GM12865 (cell line): Measurements from ENCODE around the gene HLA-DMA.

Experiments used
- DNase-seq: peaks from one replicate; pipeline ENCODE4 v3.0.0; 2010; ENCODE audit warnings: low read depth
- H3K4me3 ChIP-seq: 2 replicates; pipeline ENCODE4 v1.5.1; 2011; ENCODE audit warnings: mild to moderate bottlenecking, low read depth, low read length, control low read depth
- TF ChIP-seq, protein P1 (sequence below): IDR thresholded peaks from 2 replicates; pipeline ENCODE4 v1.5.1; 2011; ENCODE audit warnings: low read length, control low read depth, low read depth, inconsistent platforms; ENCODE audit not compliant: insufficient read depth; ENCODE audit errors: missing control alignments

HLA-DMA gene

DNA sequence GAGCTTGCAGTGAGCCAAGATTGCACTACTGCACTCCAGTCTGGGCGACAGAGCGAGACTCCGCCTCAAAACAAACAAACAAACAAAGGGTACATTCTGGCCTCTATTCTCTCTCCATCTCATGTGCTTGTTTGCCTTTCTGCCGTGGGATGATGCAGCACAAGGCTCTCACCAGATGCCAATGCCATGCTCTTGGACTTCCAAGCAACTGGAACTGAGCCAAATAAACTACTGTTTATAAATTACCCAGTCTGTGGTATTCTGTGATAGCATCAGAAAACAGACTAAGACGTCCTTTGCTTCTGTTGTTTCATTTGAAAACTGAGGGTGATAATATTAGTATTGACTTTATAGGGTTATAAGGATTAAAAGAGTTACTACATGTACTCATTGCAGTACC is 11.9 kb upstream of the HLA-DMA start:
- DNase-seq = no peak
- TF ChIP-seq, protein P1, sequence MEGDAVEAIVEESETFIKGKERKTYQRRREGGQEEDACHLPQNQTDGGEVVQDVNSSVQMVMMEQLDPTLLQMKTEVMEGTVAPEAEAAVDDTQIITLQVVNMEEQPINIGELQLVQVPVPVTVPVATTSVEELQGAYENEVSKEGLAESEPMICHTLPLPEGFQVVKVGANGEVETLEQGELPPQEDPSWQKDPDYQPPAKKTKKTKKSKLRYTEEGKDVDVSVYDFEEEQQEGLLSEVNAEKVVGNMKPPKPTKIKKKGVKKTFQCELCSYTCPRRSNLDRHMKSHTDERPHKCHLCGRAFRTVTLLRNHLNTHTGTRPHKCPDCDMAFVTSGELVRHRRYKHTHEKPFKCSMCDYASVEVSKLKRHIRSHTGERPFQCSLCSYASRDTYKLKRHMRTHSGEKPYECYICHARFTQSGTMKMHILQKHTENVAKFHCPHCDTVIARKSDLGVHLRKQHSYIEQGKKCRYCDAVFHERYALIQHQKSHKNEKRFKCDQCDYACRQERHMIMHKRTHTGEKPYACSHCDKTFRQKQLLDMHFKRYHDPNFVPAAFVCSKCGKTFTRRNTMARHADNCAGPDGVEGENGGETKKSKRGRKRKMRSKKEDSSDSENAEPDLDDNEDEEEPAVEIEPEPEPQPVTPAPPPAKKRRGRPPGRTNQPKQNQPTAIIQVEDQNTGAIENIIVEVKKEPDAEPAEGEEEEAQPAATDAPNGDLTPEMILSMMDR = no peak
- no peak overlapping the region for H3K4me3 ChIP-seq

- no peak overlapping the region for H3K4me3 ChIP-seq
- TF ChIP-seq, protein P1 = no peak
- no peak for DNase-seq
Observed at GRCh38 chr6:32963866-32964265, 11.0 kb upstream of the HLA-DMA start.

GRCh38 chr6:32962213-32962826 is 9.4 kb upstream of the HLA-DMA start:
- TF ChIP-seq, protein P1 = no peak

DNA sequence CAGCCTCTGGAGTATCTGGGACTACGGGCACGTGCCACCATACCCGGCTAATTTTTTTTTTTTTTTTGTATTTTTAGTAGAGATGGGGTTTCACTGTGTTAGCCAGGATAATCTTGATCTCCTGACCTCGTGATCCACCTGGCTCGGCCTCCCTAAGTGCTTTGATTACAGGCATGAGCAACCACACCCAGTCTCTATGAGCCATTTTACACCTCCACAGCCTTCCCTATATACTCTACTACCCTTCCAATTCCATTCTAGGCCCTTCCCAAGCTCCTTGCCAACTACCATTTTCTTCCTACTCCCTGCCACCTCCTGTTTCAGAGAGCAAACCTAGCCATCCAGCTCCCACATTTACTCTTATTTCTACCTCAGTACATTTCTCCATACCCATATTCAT is 7.7 kb upstream of the HLA-DMA start:
- DNase-seq = no peak
- TF ChIP-seq, protein P1 = no peak
- no peak overlapping the region for H3K4me3 ChIP-seq

More at GRCh38 chr6:32962213-32962826, 9.4 kb upstream of the HLA-DMA start:
- H3K4me3 ChIP-seq = no peak overlapping the region
- DNase-seq = no peak

DNA sequence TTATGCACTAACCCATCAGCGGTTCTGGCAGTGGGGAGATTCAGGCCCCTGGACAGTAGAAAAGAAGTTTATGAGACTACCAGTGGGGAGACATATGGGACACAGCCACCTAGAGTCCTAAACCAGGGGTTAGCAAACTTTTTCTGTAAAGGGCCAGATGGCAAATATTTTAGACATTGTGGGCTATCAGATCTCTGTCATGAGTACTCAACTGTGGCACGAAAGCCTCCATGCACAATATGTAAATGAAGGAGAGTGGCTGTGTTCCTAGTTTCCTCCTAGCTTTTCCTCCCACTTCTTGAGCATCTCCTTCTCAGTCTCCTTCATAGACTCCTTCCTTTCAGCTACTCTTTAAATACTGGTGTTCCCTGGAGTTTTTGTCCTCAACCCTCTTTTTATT is 3.3 kb upstream of the HLA-DMA start:
- TF ChIP-seq, protein P1 = no peak
- H3K4me3 ChIP-seq = no peak overlapping the region
- DNase-seq = no peak

DNA sequence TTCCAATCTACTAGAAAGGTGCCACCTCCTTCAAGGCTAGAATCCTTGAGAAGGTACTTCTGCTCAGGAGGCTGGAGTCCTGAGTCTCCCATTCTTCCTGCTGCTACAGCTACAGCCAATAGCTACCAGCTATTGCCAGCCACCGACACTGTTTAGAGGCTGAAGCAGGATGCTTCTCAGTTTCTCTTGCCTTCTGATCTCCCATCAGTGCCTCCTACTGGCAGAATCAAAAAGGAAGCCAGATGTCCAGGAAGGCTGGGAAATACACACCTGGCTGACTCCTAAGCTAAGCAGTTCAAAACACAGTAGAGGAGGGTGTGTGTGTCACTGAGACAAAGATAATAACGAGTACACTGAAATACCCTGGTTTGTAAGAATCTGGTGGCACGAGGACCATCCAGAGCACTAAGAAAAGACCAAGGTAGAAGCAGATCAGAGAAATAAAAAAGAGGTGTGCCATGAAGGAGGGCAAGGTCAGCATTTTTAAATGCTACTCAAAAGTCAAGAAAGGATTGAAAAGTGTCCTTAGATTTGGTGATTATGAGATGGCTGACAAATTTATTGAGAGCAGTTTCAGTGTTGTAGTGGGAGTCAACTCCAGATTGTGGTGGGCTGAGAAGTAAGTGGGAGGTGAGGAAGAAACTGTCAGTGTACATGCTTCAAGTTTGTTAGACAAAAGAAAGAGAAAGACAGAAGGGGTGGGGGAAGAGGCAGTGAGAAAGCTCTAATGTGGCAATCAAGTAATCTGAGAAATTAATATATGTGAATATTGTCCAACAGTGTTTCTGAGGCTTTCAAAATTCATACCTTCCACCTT is 2.3 kb upstream of the HLA-DMA start:
- H3K4me3 ChIP-seq = no peak overlapping the region
- peak; percentile 70 for DNase-seq
- TF ChIP-seq, protein P1 = peak; percentile 55
